OCI-LY7 (cell line): ENCODE results near the gene DGCR8. TPM values are rescaled to one million over a fixed set of nuclear protein-coding genes. Genes with fewer than 3 reads are reported as not detected.

Experiments
- BruUV-seq: library from RNA; stranded (reverse); fragments of 400-500 nt; replicated peaks from 2 replicates; lab custom pipeline; 2021; lab: Mats Ljungman, UMichigan
- CTCF ChIA-PET: fragments of 300-600 bp; sonication (Branson Sonifier 250); formaldehyde crosslinking; loops from one replicate; lab custom pipeline; 2022; ENCODE audit warnings: antibody characterized with exemption; ENCODE audit not compliant: unreplicated experiment; lab: Charles Lee
- POLR2A ChIA-PET: fragments of 300-600 bp; sonication (Branson Sonifier 250); formaldehyde crosslinking; loops from one replicate; lab custom pipeline; 2022; ENCODE audit warnings: antibody characterized with exemption; lab: Charles Lee
- DNase-seq: peaks from one replicate; pipeline ENCODE4 v3.0.0-alpha.2; 2015; ENCODE audit warnings: low spot score
- H2AFZ ChIP-seq: fragments of 200-600 bp; sonication (generic), shearing (Covaris generic); 2 replicates; pipeline ENCODE4 v1.6.1; 2014; ENCODE audit warnings: mild to moderate bottlenecking, antibody characterized with exemption, low read length, moderate library complexity
- H3K27ac ChIP-seq: fragments of 200-600 bp; sonication (generic); 2 replicates; pipeline ENCODE4 v1.5.1; 2014; ENCODE audit warnings: mixed run types, low read depth, mild to moderate bottlenecking, moderate library complexity, low read length, inconsistent platforms; ENCODE audit not compliant: poor library complexity, severe bottlenecking
- H3K36me3 ChIP-seq: fragments of 200-600 bp; sonication (generic); 2 replicates; pipeline ENCODE4 v1.6.1; 2014; ENCODE audit warnings: mild to moderate bottlenecking, antibody characterized with exemption, low read length, moderate library complexity, mixed read lengths; ENCODE audit not compliant: insufficient read depth
- H3K4me1 ChIP-seq: fragments of 200-600 bp; sonication (generic); 2 replicates; pipeline ENCODE4 v1.5.1; 2014; ENCODE audit warnings: mild to moderate bottlenecking, low read length; ENCODE audit not compliant: insufficient read depth, poor library complexity, severe bottlenecking
- H3K4me2 ChIP-seq: fragments of 200-600 bp; sonication (generic); 2 replicates; pipeline ENCODE4 v1.6.1; 2014; ENCODE audit warnings: mild to moderate bottlenecking, low read length
- H3K4me3 ChIP-seq: fragments of 200-600 bp; sonication (generic); 2 replicates; pipeline ENCODE4 v1.5.1; 2014; ENCODE audit warnings: mild to moderate bottlenecking, low read depth, low read length; ENCODE audit not compliant: poor library complexity, severe bottlenecking
- H3K79me2 ChIP-seq: fragments of 200-600 bp; sonication (generic); 2 replicates; pipeline ENCODE4 v1.6.1; 2016; ENCODE audit warnings: low read depth, mild to moderate bottlenecking, low read length, moderate library complexity, mixed read lengths; ENCODE audit not compliant: insufficient read depth
- H3K9me2 ChIP-seq: fragments of 200-600 bp; sonication (generic); 2 replicates; pipeline ENCODE4 v1.6.1; 2016; ENCODE audit warnings: mild to moderate bottlenecking, low read length, mixed read lengths; ENCODE audit not compliant: insufficient read depth
- H3K9me3 ChIP-seq: fragments of 200-600 bp; sonication (generic); 2 replicates; pipeline ENCODE4 v1.6.1; 2014; ENCODE audit warnings: mild to moderate bottlenecking, mixed run types, low read length, mixed read lengths
- H4K20me1 ChIP-seq: fragments of 200-600 bp; sonication (generic); 2 replicates; pipeline ENCODE4 v1.6.1; 2014; ENCODE audit warnings: mild to moderate bottlenecking, antibody characterized with exemption, low read length, moderate library complexity, mixed read lengths; ENCODE audit not compliant: insufficient read depth
- EZH2phosphoT487 ChIP-seq: fragments of 200-600 bp; sonication (generic); IDR thresholded peaks from 2 replicates; pipeline ENCODE4 v1.6.1; 2018; ENCODE audit warnings: low read depth, borderline replicate concordance, mild to moderate bottlenecking, mixed run types, antibody characterized with exemption, low read length, moderate library complexity, mixed read lengths
- intact Hi-C: fragments of 100-400 bp; cut with micrococcal nuclease; formaldehyde crosslinking; loops from one replicate; pipeline ENCODE4 v1.10.0; 2022; ENCODE audit not compliant: unreplicated experiment
- total RNA-seq, 2 experiments: library from RNA; depleted of rRNA in 1 of 2; stranded (reverse); fragments of >200 nt in 1 of 2; shearing (Covaris generic) in 1 of 2; gene quantifications; 2 replicates each; pipeline ENCODE4 v1.2.3, GENCODE V29; 2014 to 2022
- TF ChIP-seq, protein P1 (sequence below): fragments of 200-600 bp; sonication (generic); conservative IDR thresholded peaks from 2 replicates; pipeline ENCODE4 v1.5.1; 2014; ENCODE audit warnings: mild to moderate bottlenecking, antibody characterized with exemption, low read length, moderate library complexity, mixed read lengths

DGCR8 gene
- total RNA-seq, 2 experiments from 2014 or later, result 49.5 to 68.2 TPM

DNA sequence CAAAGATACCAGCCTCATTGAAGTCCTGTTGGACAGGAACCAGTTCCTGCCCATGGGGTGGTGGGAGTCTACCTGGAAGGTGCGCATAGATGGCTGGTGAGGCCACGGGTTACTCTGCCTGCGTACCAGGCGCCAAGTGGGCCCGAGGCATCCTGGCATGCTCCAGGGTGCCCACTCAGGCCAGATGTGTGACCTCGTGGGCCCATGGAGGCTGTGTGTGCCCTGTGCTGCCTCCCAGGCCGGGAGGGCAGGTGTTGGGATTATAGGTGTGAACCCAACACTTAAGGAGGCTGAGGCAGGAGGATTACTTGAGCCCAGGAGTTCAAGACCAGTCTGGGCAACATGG lies 36.1 kb upstream of the DGCR8 start:
- no peaks in the 10 kb centered on the region for H3K79me2 ChIP-seq
- peaks cover 22% of the 10 kb centered on the region for H3K36me3 ChIP-seq
- no peak overlapping the region for H3K27ac ChIP-seq
- no TSS peak for BruUV-seq
- H3K4me3 ChIP-seq, result no peak overlapping the region
- TF ChIP-seq, protein P1, sequence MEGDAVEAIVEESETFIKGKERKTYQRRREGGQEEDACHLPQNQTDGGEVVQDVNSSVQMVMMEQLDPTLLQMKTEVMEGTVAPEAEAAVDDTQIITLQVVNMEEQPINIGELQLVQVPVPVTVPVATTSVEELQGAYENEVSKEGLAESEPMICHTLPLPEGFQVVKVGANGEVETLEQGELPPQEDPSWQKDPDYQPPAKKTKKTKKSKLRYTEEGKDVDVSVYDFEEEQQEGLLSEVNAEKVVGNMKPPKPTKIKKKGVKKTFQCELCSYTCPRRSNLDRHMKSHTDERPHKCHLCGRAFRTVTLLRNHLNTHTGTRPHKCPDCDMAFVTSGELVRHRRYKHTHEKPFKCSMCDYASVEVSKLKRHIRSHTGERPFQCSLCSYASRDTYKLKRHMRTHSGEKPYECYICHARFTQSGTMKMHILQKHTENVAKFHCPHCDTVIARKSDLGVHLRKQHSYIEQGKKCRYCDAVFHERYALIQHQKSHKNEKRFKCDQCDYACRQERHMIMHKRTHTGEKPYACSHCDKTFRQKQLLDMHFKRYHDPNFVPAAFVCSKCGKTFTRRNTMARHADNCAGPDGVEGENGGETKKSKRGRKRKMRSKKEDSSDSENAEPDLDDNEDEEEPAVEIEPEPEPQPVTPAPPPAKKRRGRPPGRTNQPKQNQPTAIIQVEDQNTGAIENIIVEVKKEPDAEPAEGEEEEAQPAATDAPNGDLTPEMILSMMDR, result no peak
- TF ChIP-seq EZH2phosphoT487, result no peak
- DNase-seq, result no peak
- intact Hi-C loops, result no loop called here
- H3K4me2 ChIP-seq, result no peak overlapping the region
- CTCF ChIA-PET, result no interaction called here
- no peak overlapping the region for H2AFZ ChIP-seq
- POLR2A ChIA-PET, result no interaction called here
- no peaks in the 10 kb centered on the region for H3K4me1 ChIP-seq
- no peaks in the 10 kb centered on the region for H4K20me1 ChIP-seq
- no peaks in the 10 kb centered on the region for H3K9me2 ChIP-seq
- 0 out of 2 replicates have a peak, but pooled peaks cover 2% of the 10 kb centered on the region for H3K9me3 ChIP-seq

DNA sequence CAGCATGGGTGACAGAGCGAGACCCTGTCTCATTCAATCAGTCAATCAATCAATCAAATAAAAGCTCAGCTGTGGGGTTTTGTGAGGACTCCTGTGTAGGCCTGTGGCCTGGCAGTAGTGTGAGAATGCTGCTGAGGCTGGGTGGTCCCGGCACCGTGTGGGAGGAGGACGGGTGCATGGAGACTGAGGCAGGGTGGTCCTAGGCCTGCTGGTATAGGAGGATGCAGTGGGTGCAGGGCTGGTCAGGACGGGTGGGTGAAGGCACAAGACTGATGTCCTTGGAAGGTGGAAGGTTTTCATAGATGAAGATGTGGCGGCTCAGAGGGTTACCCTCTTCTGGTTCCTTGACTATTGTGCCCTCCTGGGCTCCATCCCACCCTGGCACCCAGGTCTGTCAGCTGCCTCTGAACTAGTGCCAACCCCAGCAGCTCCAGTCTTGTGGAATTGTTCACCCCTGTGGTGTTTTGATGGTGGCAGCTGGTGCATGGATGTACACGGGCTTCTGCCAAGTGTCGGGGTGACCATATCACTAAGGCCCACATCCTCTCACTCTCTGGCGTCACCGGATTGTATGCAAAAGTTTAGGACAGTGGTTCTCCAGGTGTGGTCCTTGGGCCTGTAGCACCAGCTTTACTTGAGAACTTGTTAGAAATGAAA lies 35.4 kb upstream of the DGCR8 start:
- POLR2A ChIA-PET, result no interaction called here
- BruUV-seq, result no TSS peak
- CTCF ChIA-PET, result no interaction called here

DNA sequence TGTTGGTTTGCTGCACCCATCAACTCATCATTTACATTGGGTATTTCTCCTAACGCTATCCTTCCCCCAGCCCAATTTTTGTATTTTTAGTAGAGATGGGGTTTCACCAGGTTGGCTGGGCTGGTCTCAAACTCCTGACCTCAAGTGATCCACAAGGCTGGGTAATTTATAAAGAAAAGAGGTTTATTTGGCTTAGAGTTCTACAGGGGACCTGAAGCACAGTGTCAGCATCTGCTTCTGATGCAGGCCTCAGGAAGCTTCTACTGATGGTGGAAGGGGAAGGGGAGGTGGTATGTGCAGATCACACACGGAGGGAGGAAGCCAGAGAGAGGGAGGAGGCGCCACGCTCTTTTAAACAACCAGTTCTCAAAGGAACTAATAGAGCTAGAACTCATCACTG lies 33.3 kb upstream of the DGCR8 start:
- BruUV-seq, result no TSS peak
- no peaks in the 10 kb centered on the region for H3K4me1 ChIP-seq
- no peaks in the 10 kb centered on the region for H3K79me2 ChIP-seq
- POLR2A ChIA-PET, result interaction anchor here (0.7 kb wide), 1 partner anchor 25 kb away, joined by 3 read pairs; no protein-coding TSS in a partner anchor
- no peak for DNase-seq
- no peak for TF ChIP-seq EZH2phosphoT487
- TF ChIP-seq, protein P1, result no peak
- H3K27ac ChIP-seq, result no peak overlapping the region
- no peak overlapping the region for H3K4me3 ChIP-seq
- no peak overlapping the region for H2AFZ ChIP-seq
- H3K36me3 ChIP-seq, result peaks cover 29% of the 10 kb centered on the region
- 0 out of 2 replicates have a peak, but pooled peaks cover 4% of the 10 kb centered on the region for H3K9me3 ChIP-seq
- intact Hi-C loops, result no loop called here
- no peaks in the 10 kb centered on the region for H3K9me2 ChIP-seq
- no peaks in the 10 kb centered on the region for H4K20me1 ChIP-seq
- CTCF ChIA-PET, result no interaction called here
- H3K4me2 ChIP-seq, result no peak overlapping the region

More for the DNA sequence above, 35.4 kb upstream of the DGCR8 start:
- Histone ChIP-seq H3K9me2 (no peaks in the 10 kb centered on the region), H4K20me1 (no peaks in the 10 kb centered on the region), H3K4me2 (no peak overlapping the region), H3K4me3 (no peak overlapping the region), H3K9me3 (0 out of 2 replicates have a peak, but pooled peaks cover 4% of the 10 kb centered on the region), H3K27ac (no peak overlapping the region), H3K4me1 (no peaks in the 10 kb centered on the region), H2AFZ (no peak overlapping the region), H3K79me2 (no peaks in the 10 kb centered on the region), H3K36me3 (peaks cover 26% of the 10 kb centered on the region)
- intact Hi-C loops, result no loop called here
- TF ChIP-seq, protein P1, result no peak
- TF ChIP-seq EZH2phosphoT487, result no peak
- DNase-seq, result no peak
